Tibial nerve (tissue), 4 donors: ENCODE results near the gene PHRF1. TPM values are rescaled to one million over a fixed set of nuclear protein-coding genes. Genes with fewer than 3 reads are reported as not detected.

Experiments
- DNase-seq, 2 donors: peaks; one replicate each; pipeline ENCODE4 v3.0.0-alpha.2; 2019; ENCODE audit warnings: low spot score in 2 of 2
- H3K27ac ChIP-seq, 4 donors: fragments of 200-600 bp; sonication (generic) in 3 of 4; one replicate each; pipeline ENCODE4 v1.5.1; 2017 to 2019; ENCODE audit warnings: mild to moderate bottlenecking in 1 of 4
- H3K27me3 ChIP-seq, 2 donors: fragments of 200-600 bp; sonication (generic) in 1 of 2; one replicate each; pipeline versions ENCODE4 v1.5.1 to v1.6.0; 2017 to 2019
- H3K36me3 ChIP-seq, 3 donors: fragments of 200-600 bp; sonication (generic); one replicate each; pipeline ENCODE4 v1.5.1; 2018 to 2019
- H3K4me1 ChIP-seq, 4 donors: fragments of 200-600 bp; sonication (generic) in 3 of 4; one replicate each; pipeline ENCODE4 v1.5.1; 2017 to 2019
- H3K4me3 ChIP-seq, 4 donors: fragments of 200-600 bp; sonication (generic) in 3 of 4; one replicate each; pipeline ENCODE4 v1.5.1; 2017 to 2019; ENCODE audit warnings: mild to moderate bottlenecking in 1 of 4, moderate library complexity in 1 of 4
- H3K9me3 ChIP-seq, 4 donors: fragments of 200-600 bp; sonication (generic) in 3 of 4; one replicate each; pipeline ENCODE4 v1.5.1; 2017 to 2019
- CTCF ChIP-seq, 5 experiments: fragments of 200-600 bp in 3 of 5; fragments of 450-650 bp in 2 of 5; sonication (generic) in 3 of 5; IDR thresholded peaks; one replicate each; pipeline ENCODE4 v1.5.1; 2016 to 2019; ENCODE audit warnings: antibody characterized with exemption in 5 of 5, mild to moderate bottlenecking in 3 of 5, moderate library complexity in 2 of 5
- EP300 ChIP-seq, 2 donors: sonication (generic); formaldehyde crosslinking; IDR thresholded peaks; one replicate each; pipeline ENCODE4 v1.6.1; 2017; ENCODE audit warnings: antibody characterized with exemption in 2 of 2, mild to moderate bottlenecking in 1 of 2
- POLR2A ChIP-seq, 2 donors: fragments of 450-650 bp; IDR thresholded peaks; one replicate each; pipeline ENCODE4 v1.6.1; 2017; ENCODE audit warnings: antibody characterized with exemption in 2 of 2, mild to moderate bottlenecking in 2 of 2, moderate library complexity in 2 of 2
- WGBS, 2 donors: methylation state at CpG; one replicate each; pipeline ENCODE4 v1.1.5; 2018; 5-methylcytosine and 5-hydroxymethylcytosine counted together
- total RNA-seq, 4 donors: library from RNA; depleted of rRNA; stranded (reverse); fragments of >200 nt; gene quantifications; one replicate each; pipeline ENCODE4 v1.1.0, GENCODE V29; 2016

PHRF1 gene
- total RNA-seq, 4 donors from 2014 or later, result 27.1 to 49.2 (median 34.9) TPM

GRCh38 chr11:586376-587316, 10.4 kb downstream of the PHRF1 start:
- 87 to 92% methylated on average over 19 to 29 of the region's 32 CpGs for WGBS, 2 donors
- peaks cover 0 to 2% (median 0%) of the 10 kb centered on the region in 4 donors for H3K4me1 ChIP-seq
- H3K9me3 ChIP-seq, result no peaks in the 10 kb centered on the region
- no peaks in the 10 kb centered on the region for H3K27me3 ChIP-seq
- H3K4me3 ChIP-seq, result no peak overlapping the region
- peaks cover 0 to 92% (median 10%) of the 10 kb centered on the region in 3 donors for H3K36me3 ChIP-seq
- no peak for DNase-seq
- TF ChIP-seq EP300 (IDR thresholded peaks at IDR 0.05), result no peak
- no peak for TF ChIP-seq CTCF (IDR thresholded peaks at IDR 0.05)
- TF ChIP-seq POLR2A (IDR thresholded peaks at IDR 0.05), result no peak
- H3K27ac ChIP-seq, result no peak overlapping the region

GRCh38 chr11:587546-587945, 11.3 kb downstream of the PHRF1 start:
- Histone ChIP-seq H3K4me1 (no peaks in the 10 kb centered on the region), H3K4me3 (no peak overlapping the region), H3K9me3 (no peaks in the 10 kb centered on the region), H3K27me3 (no peaks in the 10 kb centered on the region), H3K27ac (no peak overlapping the region), H3K36me3 (peaks cover 1 to 91% (median 14%) of the 10 kb centered on the region in 3 donors)
- TF ChIP-seq POLR2A (IDR thresholded peaks at IDR 0.05) (no peak), EP300 (IDR thresholded peaks at IDR 0.05) (no peak), CTCF (IDR thresholded peaks at IDR 0.05) (no peak)
- no peak for DNase-seq
- WGBS, 2 donors, result 83 to 84% methylated on average over 7 to 8 of the region's 8 CpGs

- Histone ChIP-seq H3K27ac (peak overlapping the region in 1 of 4 donors; percentile 0), H3K4me3 (no peak overlapping the region), H3K27me3 (no peaks in the 10 kb centered on the region), H3K36me3 (peaks cover 2 to 91% (median 19%) of the 10 kb centered on the region in 3 donors), H3K4me1 (no peaks in the 10 kb centered on the region), H3K9me3 (no peaks in the 10 kb centered on the region)
- TF ChIP-seq CTCF (IDR thresholded peaks at IDR 0.05) (no peak), EP300 (IDR thresholded peaks at IDR 0.05) (no peak), POLR2A (IDR thresholded peaks at IDR 0.05) (no peak)
- 60 to 73% methylated on average over 6 of the region's 6 CpGs for WGBS, 2 donors
- DNase-seq, result no peak
Observed at GRCh38 chr11:587978-588380, 11.7 kb downstream of the PHRF1 start.

- TF ChIP-seq CTCF (IDR thresholded peaks at IDR 0.05) (no peak), POLR2A (IDR thresholded peaks at IDR 0.05) (no peak), EP300 (IDR thresholded peaks at IDR 0.05) (no peak)
- no peak for DNase-seq
- H3K9me3 ChIP-seq, result no peaks in the 10 kb centered on the region
- H3K36me3 ChIP-seq, result peaks cover 2 to 91% (median 30%) of the 10 kb centered on the region in 3 donors
- no peaks in the 10 kb centered on the region for H3K27me3 ChIP-seq
- WGBS, 2 donors, result 90 to 92% methylated on average over 26 of the region's 26 CpGs
- H3K4me3 ChIP-seq, result no peak overlapping the region
- no peak overlapping the region for H3K27ac ChIP-seq
- no peaks in the 10 kb centered on the region for H3K4me1 ChIP-seq
Observed at GRCh38 chr11:589798-590197, 13.5 kb downstream of the PHRF1 start.

GRCh38 chr11:590997-591396, 14.7 kb downstream of the PHRF1 start:
- Histone ChIP-seq H3K27me3 (no peaks in the 10 kb centered on the region), H3K4me1 (no peaks in the 10 kb centered on the region), H3K4me3 (no peak overlapping the region), H3K9me3 (no peaks in the 10 kb centered on the region), H3K27ac (no peak overlapping the region), H3K36me3 (peaks cover 2 to 99% (median 30%) of the 10 kb centered on the region in 3 donors)
- TF ChIP-seq CTCF (IDR thresholded peaks at IDR 0.05) (no peak), EP300 (IDR thresholded peaks at IDR 0.05) (no peak), POLR2A (IDR thresholded peaks at IDR 0.05) (no peak)
- DNase-seq, result no peak
- WGBS, 2 donors, result 81 to 82% methylated on average over 11 of the region's 11 CpGs
